Measurements from ENCODE around the gene APBA2. TPM values are rescaled to one million over a fixed set of nuclear protein-coding genes. Genes with fewer than 3 reads are reported as not detected.

The APBA2 gene
- total RNA-seq, 6 donors from 2014 or later, result 3.2 to 7.9 (median 6.0) TPM

DNA sequence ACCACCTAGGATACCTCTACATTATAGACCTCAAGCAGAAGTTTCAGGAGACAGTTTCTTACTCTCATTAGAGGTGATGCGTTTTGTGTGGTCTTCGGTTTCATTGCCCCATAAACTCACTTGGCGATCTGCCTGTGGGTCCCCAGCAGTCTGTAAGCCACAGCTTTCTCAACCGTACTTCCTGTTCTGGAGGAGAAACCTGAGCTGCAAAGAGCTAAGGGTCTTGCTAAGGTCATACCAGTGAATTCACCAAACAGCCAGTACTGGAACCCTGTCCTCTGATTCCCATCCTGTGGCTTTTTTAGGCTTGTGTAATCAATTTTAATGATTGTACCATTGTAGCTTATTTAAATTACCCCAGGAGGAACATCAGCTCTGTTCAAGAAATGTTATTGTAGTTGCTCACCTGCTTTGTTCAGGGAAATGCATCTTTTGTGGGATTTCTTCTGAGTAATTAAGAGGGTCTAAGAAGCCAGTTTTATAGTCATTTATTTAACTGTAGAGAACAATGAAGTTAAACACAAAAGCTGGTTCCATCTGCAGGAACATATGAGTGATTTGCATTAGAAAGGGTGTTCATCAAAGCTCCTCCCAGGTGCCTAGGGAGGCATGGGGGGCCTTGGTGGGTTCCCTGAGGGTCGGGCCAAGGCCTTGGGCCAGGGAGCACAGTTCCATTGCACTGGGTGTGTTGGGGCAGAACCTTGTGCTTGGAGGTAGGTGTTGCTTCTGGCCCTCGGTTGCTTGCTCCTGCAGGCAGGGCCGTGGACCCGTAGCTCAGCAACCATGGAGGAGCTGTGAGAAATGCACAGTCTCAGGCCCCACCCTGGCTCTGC lies 69.6 kb downstream of the APBA2 start:
- no peak for DNase-seq
- H3K4me3 ChIP-seq, result no peak overlapping the region
- H3K9me3 ChIP-seq, result no peaks in the 10 kb centered on the region
- no peaks in the 10 kb centered on the region for H3K36me3 ChIP-seq
- ATAC-seq (ENCODE audit: low FRiP score in 2 of 2), result no peak
- TF ChIP-seq POLR2A (IDR thresholded peaks at IDR 0.05), result no peak
- TF ChIP-seq CTCF (IDR thresholded peaks at IDR 0.05), result no peak
- no peak for TF ChIP-seq EP300 (IDR thresholded peaks at IDR 0.05)
- no peak for TF ChIP-seq POLR2AphosphoS5 (IDR thresholded peaks at IDR 0.05)
- H3K27ac ChIP-seq, result no peak overlapping the region
- no peaks in the 10 kb centered on the region for H3K27me3 ChIP-seq
- H3K4me1 ChIP-seq, result no peaks in the 10 kb centered on the region
- 59 to 68% methylated on average over 5 to 8 of the region's 8 CpGs for WGBS, 2 donors

DNA sequence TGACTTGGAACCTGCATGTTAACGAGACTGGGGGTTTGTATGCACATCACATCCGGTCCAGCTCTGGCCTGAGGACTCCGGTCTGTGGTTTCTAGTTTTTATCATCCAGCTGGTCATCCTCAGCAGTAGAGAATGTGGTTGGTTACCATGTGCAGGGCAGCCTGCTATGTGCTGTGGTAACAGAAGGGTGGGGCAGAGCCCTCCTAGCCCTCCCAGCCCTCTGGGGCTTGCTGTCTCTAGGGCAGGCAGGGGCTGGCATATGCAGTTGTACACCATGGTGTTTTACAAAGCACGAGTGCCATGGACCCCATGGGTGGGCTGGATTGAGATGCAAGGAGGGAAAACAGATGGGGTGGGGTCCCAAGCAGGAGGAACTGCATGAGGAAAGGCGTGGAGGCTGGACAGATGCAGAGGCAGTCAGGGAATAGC lies 70.2 kb downstream of the APBA2 start:
- ATAC-seq (ENCODE audit: low FRiP score in 2 of 2), result peak; percentile 7 to 32
- no peak overlapping the region for H3K27ac ChIP-seq

GRCh38 chr15:28956491-28956890 lies 70.7 kb downstream of the APBA2 start:
- Histone ChIP-seq H3K9me3 (no peaks in the 10 kb centered on the region), H3K4me3 (no peak overlapping the region), H3K4me1 (no peaks in the 10 kb centered on the region), H3K27me3 (no peaks in the 10 kb centered on the region), H3K36me3 (no peaks in the 10 kb centered on the region), H3K27ac (no peak overlapping the region)
- ATAC-seq (ENCODE audit: low FRiP score in 2 of 2) (no peak), DNase-seq (no peak)
- WGBS, 2 donors, result 89 to 92% methylated on average over 8 of the region's 8 CpGs
- TF ChIP-seq POLR2AphosphoS5 (IDR thresholded peaks at IDR 0.05) (no peak), POLR2A (IDR thresholded peaks at IDR 0.05) (no peak), CTCF (IDR thresholded peaks at IDR 0.05) (no peak), EP300 (IDR thresholded peaks at IDR 0.05) (no peak)

More for the DNA sequence above, 70.2 kb downstream of the APBA2 start:
- Histone ChIP-seq H3K27me3 (no peaks in the 10 kb centered on the region), H3K4me1 (no peaks in the 10 kb centered on the region), H3K4me3 (no peak overlapping the region), H3K36me3 (no peaks in the 10 kb centered on the region), H3K9me3 (no peaks in the 10 kb centered on the region)
- no peak for DNase-seq
- 77 to 78% methylated on average over 4 to 5 of the region's 5 CpGs for WGBS, 2 donors
- no peak for TF ChIP-seq EP300 (IDR thresholded peaks at IDR 0.05)
- TF ChIP-seq POLR2A (IDR thresholded peaks at IDR 0.05), result no peak
- no peak for TF ChIP-seq POLR2AphosphoS5 (IDR thresholded peaks at IDR 0.05)
- TF ChIP-seq CTCF (IDR thresholded peaks at IDR 0.05), result no peak

GRCh38 chr15:28957606-28958498 lies 72.1 kb downstream of the APBA2 start:
- DNase-seq (peak in 1 of 2 donors; percentile 68), ATAC-seq (ENCODE audit: low FRiP score in 2 of 2) (no peak)
- Histone ChIP-seq H3K27me3 (no peaks in the 10 kb centered on the region), H3K36me3 (no peaks in the 10 kb centered on the region), H3K4me1 (no peaks in the 10 kb centered on the region), H3K9me3 (no peaks in the 10 kb centered on the region), H3K27ac (no peak overlapping the region), H3K4me3 (no peak overlapping the region)
- WGBS, 2 donors, result 93 to 94% methylated on average over 9 to 18 of the region's 18 CpGs
- TF ChIP-seq EP300 (IDR thresholded peaks at IDR 0.05), result no peak
- TF ChIP-seq POLR2A (IDR thresholded peaks at IDR 0.05), result no peak
- no peak for TF ChIP-seq POLR2AphosphoS5 (IDR thresholded peaks at IDR 0.05)
- TF ChIP-seq CTCF (IDR thresholded peaks at IDR 0.05), result no peak

Measured in upper lobe of left lung (tissue), 6 donors.